A673 (cell line): ENCODE data around the gene KIF23. TPM values are rescaled to one million over a fixed set of nuclear protein-coding genes. Genes with fewer than 3 reads are reported as not detected.

Experiments
- BruUV-seq: library from RNA; stranded (reverse); fragments of 400-500 nt; replicated peaks from 2 replicates; lab custom pipeline; 2021; lab: Mats Ljungman, UMichigan
- CTCF ChIA-PET: fragments of 300-600 bp; sonication (Branson Sonifier 250); formaldehyde crosslinking; loops from one replicate; lab custom pipeline; 2022; ENCODE audit warnings: antibody characterized with exemption; lab: Charles Lee
- POLR2A ChIA-PET: fragments of 300-600 bp; sonication (Branson Sonifier 250); formaldehyde crosslinking; loops from one replicate; lab custom pipeline; 2022; ENCODE audit warnings: antibody characterized with exemption; ENCODE audit not compliant: low non-redundant PET; lab: Charles Lee
- DNase-seq: peaks from one replicate; pipeline ENCODE4 v3.0.0-alpha.2; 2015; ENCODE audit warnings: low spot score
- H3K27ac ChIP-seq: fragments of 200-600 bp; sonication (generic); 2 replicates; pipeline ENCODE4 v1.5.1; 2016; ENCODE audit warnings: mixed run types, low read depth, mild to moderate bottlenecking, mixed read lengths, antibody characterized with exemption, low read length; ENCODE audit not compliant: poor library complexity, severe bottlenecking
- H3K27me3 ChIP-seq: fragments of 200-600 bp; sonication (generic); replicated peaks from 2 replicates; pipeline ENCODE4 v1.6.1; 2017; ENCODE audit warnings: mixed run types, low read depth, mild to moderate bottlenecking, mixed read lengths, antibody characterized with exemption, low read length; ENCODE audit not compliant: insufficient read depth, poor library complexity
- H3K36me3 ChIP-seq: fragments of 200-600 bp; sonication (generic); 2 replicates; pipeline ENCODE4 v1.6.1; 2016; ENCODE audit warnings: mixed run types, mild to moderate bottlenecking, mixed read lengths, antibody characterized with exemption, low read length; ENCODE audit not compliant: insufficient read depth, poor library complexity, severe bottlenecking
- H3K4me1 ChIP-seq: fragments of 200-600 bp; sonication (generic); 2 replicates; pipeline ENCODE4 v1.6.1; 2017; ENCODE audit warnings: mixed run types, mild to moderate bottlenecking, mixed read lengths, antibody characterized with exemption, low read length; ENCODE audit not compliant: insufficient read depth, poor library complexity, severe bottlenecking
- H3K4me3 ChIP-seq: fragments of 200-600 bp; sonication (generic); 2 replicates; pipeline ENCODE4 v1.5.1; 2016; ENCODE audit warnings: low read depth, mixed run types, mild to moderate bottlenecking, mixed read lengths, low read length; ENCODE audit not compliant: poor library complexity, severe bottlenecking
- H3K9me3 ChIP-seq: fragments of 200-600 bp; sonication (generic); 2 replicates; pipeline ENCODE4 v1.6.1; 2016; ENCODE audit warnings: mixed run types, low read depth, mild to moderate bottlenecking, mixed read lengths, antibody characterized with exemption, low read length; ENCODE audit not compliant: poor library complexity, severe bottlenecking
- EZH2 ChIP-seq: fragments of 200-600 bp; sonication (generic); IDR thresholded peaks from 2 replicates; pipeline ENCODE4 v1.6.1; 2017; ENCODE audit warnings: borderline replicate concordance, low read depth, mild to moderate bottlenecking, mixed read lengths, antibody characterized with exemption, low read length; ENCODE audit not compliant: poor library complexity, severe bottlenecking
- intact Hi-C: fragments of 100-400 bp; cut with micrococcal nuclease; formaldehyde crosslinking; loops from one replicate; pipeline ENCODE4 v1.10.0; 2022; ENCODE audit not compliant: unreplicated experiment
- total RNA-seq: library from RNA; stranded (reverse); gene quantifications from 2 replicates; pipeline ENCODE4 v1.2.3, GENCODE V29; 2021
- TF ChIP-seq, protein P1 (sequence below): fragments of 300-800, 200-600 bp; sonication (generic); conservative IDR thresholded peaks from 2 replicates; pipeline ENCODE4 v1.5.1; 2017; ENCODE audit warnings: low read depth, mild to moderate bottlenecking, antibody characterized with exemption, low read length, moderate library complexity, mixed read lengths

Gene KIF23
- total RNA-seq, 1 experiment from 2014 or later = 124 TPM

DNA sequence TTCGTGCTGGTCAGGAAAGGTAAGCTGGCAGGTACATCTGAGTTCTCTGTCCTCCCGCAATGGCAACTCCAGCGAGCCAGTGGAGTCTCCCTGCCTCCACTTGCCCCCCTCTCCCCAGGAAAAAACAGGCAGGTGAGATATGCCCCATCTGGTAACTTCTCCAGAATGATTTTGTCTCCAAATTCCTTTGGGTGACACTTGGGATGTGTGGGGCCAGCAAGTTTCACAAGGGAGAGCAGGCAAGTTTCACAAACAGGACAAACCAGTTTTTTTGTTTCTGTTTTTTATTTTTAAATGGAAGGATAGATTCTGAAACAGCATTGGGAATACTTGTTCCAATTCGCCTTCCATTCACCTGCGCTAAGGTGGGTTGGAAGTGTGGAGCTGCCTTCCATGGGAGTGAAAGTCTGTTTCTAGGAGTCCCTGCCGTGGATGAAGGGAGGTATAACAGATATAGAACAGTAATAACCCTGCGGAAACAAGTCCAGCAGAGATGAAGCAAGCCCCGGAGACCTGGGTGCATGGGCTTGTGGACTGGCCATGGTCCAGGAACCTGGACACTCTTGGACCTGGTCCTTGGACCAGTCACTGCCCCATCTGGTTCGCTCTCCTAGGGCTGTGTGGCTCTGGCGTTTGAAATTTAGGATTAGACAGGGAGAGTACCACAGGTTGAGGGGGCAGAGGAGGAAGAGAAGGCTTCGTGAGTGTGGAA is 22.9 kb upstream of the KIF23 start:
- Histone ChIP-seq H3K36me3 (no peaks in the 10 kb centered on the region), H3K27ac (no peak overlapping the region), H3K27me3 (no peaks in the 10 kb centered on the region), H3K4me1 (peaks cover 11% of the 10 kb centered on the region), H3K9me3 (no peaks in the 10 kb centered on the region), H3K4me3 (no peak overlapping the region)
- TF ChIP-seq EZH2 = no peak
- TF ChIP-seq, protein P1, sequence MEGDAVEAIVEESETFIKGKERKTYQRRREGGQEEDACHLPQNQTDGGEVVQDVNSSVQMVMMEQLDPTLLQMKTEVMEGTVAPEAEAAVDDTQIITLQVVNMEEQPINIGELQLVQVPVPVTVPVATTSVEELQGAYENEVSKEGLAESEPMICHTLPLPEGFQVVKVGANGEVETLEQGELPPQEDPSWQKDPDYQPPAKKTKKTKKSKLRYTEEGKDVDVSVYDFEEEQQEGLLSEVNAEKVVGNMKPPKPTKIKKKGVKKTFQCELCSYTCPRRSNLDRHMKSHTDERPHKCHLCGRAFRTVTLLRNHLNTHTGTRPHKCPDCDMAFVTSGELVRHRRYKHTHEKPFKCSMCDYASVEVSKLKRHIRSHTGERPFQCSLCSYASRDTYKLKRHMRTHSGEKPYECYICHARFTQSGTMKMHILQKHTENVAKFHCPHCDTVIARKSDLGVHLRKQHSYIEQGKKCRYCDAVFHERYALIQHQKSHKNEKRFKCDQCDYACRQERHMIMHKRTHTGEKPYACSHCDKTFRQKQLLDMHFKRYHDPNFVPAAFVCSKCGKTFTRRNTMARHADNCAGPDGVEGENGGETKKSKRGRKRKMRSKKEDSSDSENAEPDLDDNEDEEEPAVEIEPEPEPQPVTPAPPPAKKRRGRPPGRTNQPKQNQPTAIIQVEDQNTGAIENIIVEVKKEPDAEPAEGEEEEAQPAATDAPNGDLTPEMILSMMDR = no peak
- BruUV-seq = no TSS peak
- CTCF ChIA-PET = interaction anchor here (0.6 kb wide), 1 partner anchor 295 kb away, joined by 3 read pairs; no protein-coding TSS in a partner anchor
- intact Hi-C loops = loop anchor here (5.0 to 10.0 kb wide), 2 partner anchors 116 to 229 kb away; partner anchors contain the start of gene GLCE
- no peak for DNase-seq
- POLR2A ChIA-PET = no interaction called here

DNA sequence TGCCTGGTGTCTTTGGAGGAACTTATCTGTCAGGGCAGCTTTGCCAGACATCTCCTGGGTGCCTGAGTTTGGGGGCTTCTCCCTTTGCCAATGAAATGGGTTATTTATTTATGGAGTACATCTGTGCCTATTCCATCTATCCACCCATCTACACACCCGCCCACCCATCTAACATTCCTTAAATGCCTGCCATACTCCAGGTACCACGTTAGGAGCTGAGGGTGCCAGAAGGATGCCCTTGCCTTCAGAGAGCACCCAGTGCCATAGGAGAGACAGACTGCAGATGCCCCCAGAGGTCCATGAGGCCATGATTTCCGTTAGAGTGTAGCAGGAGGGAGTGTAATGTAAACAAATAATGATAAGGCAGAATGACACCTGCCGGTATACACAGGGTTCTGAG is 21.8 kb upstream of the KIF23 start:
- Histone ChIP-seq H3K27ac (no peak overlapping the region), H3K4me3 (no peak overlapping the region), H3K4me1 (peaks cover 11% of the 10 kb centered on the region), H3K36me3 (no peaks in the 10 kb centered on the region), H3K27me3 (no peaks in the 10 kb centered on the region), H3K9me3 (no peaks in the 10 kb centered on the region)
- POLR2A ChIA-PET = no interaction called here
- no peak for TF ChIP-seq EZH2
- TF ChIP-seq, protein P1 = no peak
- no peak for DNase-seq
- intact Hi-C loops = loop anchor here (5.0 to 10.0 kb wide), 2 partner anchors 118 to 230 kb away; partner anchors contain the start of gene GLCE
- CTCF ChIA-PET = interaction anchor here (0.6 to 1.0 kb wide), 2 partner anchors 11 to 330 kb away, joined by 4 to 7 read pairs; no protein-coding TSS in a partner anchor
- BruUV-seq = no TSS peak

DNA sequence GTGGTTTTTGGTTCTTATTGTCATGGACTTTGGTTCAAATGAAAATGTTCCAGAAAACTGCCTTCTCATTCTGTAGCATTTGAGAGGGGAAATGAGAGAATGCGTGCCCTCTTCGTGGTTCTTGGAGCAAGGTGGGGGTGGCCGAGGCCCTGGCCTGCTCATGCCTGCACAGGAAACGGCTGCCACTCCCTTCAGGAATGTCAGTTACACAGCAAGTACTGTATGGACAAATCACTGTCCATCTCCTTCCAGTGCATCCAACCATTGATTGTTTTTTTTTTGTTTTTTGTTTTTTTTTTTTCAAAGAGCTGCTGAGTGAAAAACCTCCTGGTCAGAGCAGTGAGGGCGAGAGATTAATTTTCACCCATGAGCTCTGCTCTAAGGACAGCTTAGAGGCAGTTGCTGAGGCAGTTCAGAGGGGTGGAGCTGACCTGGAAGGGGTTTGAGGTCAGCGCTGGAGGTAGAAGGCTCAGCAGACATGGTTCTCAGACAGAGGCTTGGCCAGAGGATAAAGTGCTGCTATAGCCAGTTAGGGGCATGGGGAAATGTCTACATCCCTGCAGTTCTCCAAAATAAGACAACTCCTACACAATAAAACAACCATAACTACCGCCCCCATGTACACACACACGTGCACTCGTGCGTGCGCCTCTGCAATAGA is 20.2 kb upstream of the KIF23 start:
- no TSS peak for BruUV-seq
- intact Hi-C loops = loop anchor here (1.0 to 10.0 kb wide), 3 partner anchors 119 to 335 kb away; partner anchors contain the start of gene GLCE
- H3K27ac ChIP-seq = no peak overlapping the region

More for the DNA sequence above, 20.2 kb upstream of the KIF23 start:
- TF ChIP-seq EZH2 = no peak
- TF ChIP-seq, protein P1 = no peak
- no peak for DNase-seq
- H3K27me3 ChIP-seq = no peaks in the 10 kb centered on the region
- POLR2A ChIA-PET = interaction anchor here (0.6 kb wide), 1 partner anchor 357 kb away, joined by 5 read pairs; no protein-coding TSS in a partner anchor
- H3K4me3 ChIP-seq = no peak overlapping the region
- no peaks in the 10 kb centered on the region for H3K9me3 ChIP-seq
- H3K4me1 ChIP-seq = peaks cover 11% of the 10 kb centered on the region
- no peaks in the 10 kb centered on the region for H3K36me3 ChIP-seq
- CTCF ChIA-PET = interaction anchor here (0.7 to 1.9 kb wide), 5 partner anchors 10 to 362 kb away, joined by 3 to 20 read pairs (median 4); no protein-coding TSS in a partner anchor
